ENCODE results near the gene AXDND1.
"Not testable (repeated sequence)": the region's sequence is repeated elsewhere in the genome, so short reads cannot be mapped to it uniquely, and the experiment has no call there.

The AXDND1 gene, protein sequence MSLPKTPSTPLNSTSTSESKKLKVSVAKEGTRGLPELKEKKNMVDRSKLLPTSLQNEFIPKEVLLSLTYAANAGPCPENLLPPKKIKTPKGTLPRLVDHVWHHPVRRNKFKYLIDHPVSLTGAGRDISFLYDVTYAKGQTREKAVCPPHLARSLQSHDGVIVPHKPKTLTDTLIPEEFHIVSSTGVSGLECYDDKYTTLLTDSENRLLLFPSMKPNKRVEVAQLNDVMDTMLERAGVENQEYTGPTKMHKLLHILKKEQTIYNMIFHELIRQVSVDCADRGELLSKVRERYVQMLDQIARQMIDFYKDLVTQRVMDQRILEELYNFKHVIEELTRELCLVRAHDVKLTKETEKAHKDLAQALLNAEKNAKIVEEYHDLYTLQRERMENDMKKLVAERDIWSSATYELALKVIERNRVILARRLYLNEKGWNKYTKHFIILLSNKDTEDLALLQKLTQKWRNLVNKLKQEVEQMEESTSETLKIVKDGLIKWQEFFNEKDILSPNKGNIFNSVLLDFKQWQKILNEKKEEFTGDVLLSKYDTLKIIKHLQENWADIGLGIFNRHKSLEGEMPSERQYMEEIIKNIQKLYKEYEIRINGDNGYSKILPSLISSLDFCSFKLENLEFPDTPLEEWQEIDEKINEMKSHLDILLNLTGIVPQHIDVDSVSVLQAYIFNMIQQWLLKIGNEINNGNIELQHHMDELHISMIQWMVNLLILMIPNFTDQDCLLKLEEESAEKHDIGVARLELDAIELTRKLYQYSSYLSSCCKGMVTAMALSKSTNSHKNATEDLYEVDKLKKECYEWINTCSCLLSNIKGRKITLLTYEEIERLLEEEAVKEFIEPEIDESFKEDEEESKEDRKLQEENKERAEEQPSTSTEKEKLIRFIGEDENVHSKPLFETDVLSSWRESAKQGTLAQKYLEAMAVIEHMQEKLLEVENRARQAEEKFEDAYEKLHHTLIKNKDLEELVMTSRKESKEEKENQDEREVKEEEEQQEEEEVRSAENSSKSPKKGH

DNA sequence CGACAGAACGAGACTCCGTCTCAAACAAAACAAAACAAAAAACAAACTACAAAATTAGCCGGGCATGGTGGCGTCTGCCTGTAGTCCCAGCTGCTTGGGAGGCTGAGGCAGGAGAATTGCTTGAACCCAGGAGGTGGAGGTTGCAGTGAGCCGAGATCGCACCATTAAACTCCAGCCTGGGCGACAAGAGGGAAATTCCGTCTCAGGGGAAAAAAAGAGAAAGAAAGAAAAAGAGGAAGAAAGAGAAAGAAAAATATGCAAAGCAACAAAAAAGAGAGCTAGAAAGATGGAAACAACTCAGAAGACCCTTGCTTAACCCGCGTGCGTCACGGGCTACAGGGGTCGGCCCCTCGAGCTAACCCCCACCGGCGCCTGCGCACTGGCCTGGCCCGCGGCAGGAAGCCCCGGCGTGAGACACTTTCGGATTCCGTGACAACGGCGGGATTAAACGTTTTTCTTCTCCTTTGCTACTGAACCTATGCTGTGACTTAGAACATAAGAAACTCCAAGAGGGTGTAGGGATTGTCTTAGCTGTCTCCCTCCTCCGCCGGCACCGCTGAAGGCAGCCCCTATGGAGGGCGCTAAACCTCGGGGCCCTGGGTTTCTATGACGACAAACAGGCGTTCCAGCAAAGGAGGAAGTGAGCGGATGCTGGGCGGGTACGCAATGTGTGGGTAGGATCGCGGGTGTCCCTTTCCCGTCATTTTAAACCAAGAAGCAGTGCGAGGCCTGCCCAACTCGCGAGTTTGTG, at the start of gene AXDND1:
Gene AXDND1, plus strand, starts transcription at position 630 of the 751 bp plus-strand sequence. CDS start 539 bp downstream, outside the sequence.
- DNase-seq (ENCODE audit: low read depth in 2 of 2) = peak; percentile 68 to 76

DNA sequence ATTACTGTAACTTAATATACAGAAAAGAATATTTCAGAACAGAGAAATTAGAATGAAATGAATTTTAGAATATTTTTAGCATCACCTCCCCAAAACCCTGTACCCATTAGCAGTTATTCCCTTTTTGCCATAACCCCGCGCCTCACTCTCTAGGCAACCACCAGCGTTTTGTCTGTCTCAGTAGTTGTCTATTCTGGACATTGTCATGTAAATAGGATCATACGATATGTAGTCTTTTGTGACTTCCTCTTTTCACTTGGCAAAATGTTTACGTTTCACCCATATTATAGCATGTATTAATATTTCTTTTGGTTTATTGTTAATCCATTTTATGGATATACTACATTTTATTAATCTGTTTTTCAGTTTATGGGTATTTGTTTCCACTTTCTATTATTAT, 47.3 kb upstream of the AXDND1 start:
- no peak for DNase-seq (ENCODE audit: low read depth in 2 of 2)

DNA sequence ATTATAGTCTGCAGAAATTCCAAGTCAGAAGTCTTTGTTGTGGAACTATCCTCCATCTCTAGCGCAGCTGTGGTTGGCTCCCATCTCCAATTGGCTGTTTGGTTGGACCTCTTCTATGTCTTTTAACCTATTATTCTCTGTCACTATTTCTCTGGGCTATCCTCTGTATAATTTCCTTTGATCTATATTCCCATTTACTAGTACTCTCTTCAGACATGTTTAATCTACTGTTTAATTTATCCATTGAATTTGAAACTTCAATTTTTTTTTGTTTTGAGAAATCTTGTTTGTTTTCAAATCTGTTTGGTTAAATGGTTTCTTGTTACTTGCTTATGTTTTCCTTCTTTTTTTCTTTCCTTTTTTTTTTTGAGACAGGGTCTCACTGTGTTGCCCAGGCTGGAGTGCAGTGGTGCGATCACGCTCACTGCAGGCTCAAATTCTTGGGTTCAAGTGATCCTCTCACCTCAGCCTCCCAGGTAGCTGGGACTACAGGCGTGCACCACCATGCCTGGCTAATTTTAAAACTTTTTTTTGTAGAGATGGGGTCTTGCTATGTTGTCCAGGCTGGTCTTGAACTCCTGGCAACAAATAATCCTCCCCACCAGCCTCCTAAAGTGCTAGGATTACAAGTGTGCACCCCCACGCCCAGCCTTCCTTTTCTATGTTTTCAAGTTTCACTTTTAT, 44.1 kb upstream of the AXDND1 start:
- DNase-seq (ENCODE audit: low read depth in 2 of 2) = no peak

DNA sequence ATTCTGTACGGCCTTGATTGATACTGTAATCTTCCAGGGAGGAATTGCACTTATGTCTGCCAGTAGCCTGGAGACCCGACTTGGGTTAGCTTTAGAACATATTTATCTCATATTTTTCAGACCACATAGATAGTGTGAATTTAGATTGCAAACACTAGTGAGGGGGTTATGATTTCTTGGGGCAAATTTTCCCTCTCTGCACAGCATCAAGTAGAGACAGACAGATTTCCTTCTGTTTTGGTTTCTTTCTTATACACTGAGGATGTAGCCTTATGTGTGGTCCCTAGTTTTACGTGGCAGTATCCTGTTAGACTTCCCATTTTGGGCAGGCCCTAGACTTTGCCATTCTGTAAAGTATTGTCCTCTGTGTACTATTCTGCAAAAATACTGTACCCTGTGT, 43.2 kb upstream of the AXDND1 start:
- no peak for DNase-seq (ENCODE audit: low read depth in 2 of 2)

DNA sequence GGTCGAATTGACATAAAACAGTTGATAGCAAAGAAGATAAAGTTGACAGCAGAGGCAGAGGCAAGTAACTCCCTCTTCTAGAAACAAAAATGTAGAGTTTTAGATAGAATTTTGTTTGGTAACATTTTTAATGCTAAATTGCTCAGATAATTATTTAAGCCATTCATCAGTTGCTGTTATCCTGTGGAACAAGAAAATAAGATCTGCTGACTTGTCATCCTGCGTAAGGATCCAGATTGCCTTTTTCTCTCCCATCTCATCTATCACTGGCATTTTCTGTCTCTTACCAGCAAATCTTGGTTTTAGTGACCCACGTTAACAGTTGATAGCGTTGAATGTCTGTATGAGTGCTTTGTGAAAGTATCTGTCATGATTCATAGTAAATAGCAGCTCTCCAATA, 42.3 kb upstream of the AXDND1 start:
- no peak for DNase-seq (ENCODE audit: low read depth in 2 of 2)

DNA sequence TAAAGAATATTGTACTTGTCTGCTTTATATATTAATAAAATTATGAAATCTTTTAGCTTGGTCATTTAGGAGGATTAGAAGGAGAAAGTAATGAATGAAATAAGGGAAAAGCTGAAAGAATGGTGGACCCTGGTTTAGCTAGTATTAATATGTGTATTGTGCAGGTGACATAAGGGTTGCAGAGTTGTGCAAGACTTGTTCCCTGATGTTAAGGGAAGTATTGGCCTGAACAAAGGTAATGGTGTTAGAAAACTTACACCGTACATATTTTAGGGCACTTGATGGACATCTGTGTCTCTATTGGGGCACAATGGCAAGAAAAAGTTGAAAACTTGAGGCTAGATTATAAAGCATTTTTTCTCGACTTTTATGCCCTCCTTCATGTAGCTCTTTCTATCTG, 39.9 kb upstream of the AXDND1 start:
- DNase-seq (ENCODE audit: low read depth in 2 of 2) = no peak

DNA sequence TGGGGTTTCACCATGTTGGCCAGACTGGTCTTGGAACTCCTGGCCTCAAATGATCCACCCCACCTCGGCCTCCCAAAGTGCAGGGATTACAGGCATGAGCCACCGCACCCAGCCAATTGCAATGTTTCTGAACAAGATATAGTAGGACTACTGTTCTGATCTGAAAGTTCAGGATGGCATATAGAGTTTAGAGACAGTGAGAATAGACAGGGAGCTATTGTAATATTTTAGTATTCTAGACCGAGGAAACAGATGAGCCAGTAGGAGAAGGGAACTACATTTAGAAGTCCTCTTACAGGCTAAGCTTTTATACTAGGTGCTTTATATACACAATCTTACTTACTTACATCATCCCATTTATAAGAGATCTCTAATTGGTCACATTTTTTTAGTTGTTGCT, 39.0 kb upstream of the AXDND1 start:
- no peak for DNase-seq (ENCODE audit: low read depth in 2 of 2)

DNA sequence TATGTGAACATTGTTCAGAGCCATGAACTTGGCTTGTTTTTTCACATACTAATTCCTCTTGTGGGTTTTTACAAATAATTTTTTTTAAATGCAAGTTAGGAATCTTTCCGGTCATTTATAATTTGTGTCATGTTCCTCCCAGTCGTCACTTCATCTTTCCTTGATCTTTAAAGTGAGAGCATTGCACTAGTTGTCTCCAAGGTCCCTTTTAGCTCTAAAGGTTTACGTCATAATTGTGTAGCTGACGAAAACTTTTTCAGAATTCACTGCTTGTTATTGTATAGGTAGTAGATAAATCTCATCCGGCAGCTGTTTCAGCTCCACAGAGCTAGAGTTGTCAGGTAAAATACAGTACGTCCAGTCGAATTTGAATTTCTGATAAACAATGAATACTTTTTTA, 38.6 kb upstream of the AXDND1 start:
- no peak for DNase-seq (ENCODE audit: low read depth in 2 of 2)

DNA sequence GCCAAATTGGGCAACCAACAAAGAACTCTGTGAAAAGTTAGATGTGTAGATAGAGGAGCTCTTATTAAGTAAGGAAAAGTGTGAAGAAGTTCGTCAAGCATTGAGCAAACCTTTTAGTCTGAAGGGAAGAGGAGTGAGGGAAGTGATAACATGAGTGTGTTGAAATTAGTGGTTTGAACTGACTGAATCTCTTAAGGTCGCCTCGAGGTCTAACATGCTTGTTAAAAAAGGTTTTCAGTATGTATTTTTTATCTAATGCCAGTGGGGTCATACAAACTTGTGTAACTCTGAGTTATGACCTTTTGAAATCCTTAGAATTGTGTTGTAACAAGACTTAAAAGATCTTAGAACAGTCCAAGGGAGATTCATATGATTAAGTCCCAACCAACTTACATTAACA, 38.1 kb upstream of the AXDND1 start:
- no peak for DNase-seq (ENCODE audit: low read depth in 2 of 2)

DNA sequence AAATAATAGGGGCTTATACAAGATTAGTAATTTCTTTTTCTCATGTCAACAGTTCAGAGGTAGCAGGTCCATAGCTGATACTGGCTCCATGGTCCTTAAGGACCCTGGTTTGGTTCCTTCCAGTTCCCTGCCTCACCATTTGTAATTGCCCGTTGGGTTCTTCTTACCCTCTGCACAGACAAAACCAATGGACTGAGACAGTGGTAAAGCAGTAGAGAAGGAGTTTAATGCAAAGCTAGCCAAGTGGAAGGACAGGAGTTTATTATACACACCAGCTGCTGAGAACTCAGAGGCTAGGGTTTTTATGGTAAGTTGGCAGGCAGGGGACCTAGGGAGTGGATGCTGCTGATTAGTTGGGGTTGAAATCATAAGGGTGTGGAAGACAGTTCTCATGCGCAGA, 35.9 kb upstream of the AXDND1 start:
- no peak for DNase-seq (ENCODE audit: low read depth in 2 of 2)

DNA sequence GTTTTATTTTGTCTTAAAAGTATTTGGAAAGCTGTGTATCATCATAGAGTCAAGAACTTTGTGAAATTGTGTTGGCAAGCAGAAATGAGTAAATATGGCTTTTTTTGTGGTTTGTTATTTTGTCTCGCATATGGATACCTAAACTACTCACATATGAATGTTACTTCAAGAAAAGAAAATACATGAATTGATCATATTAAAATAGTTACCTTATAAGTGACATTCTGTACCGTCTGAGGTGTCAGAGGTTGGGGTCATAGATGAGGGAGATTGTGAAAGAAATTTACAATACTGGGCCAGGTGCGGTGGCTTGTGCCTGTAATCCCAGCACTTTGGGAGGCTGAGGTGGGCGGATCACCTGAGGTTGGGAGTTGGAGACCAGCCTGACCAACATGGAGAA, 31.3 kb upstream of the AXDND1 start:
- no peak for DNase-seq (ENCODE audit: low read depth in 2 of 2)

DNA sequence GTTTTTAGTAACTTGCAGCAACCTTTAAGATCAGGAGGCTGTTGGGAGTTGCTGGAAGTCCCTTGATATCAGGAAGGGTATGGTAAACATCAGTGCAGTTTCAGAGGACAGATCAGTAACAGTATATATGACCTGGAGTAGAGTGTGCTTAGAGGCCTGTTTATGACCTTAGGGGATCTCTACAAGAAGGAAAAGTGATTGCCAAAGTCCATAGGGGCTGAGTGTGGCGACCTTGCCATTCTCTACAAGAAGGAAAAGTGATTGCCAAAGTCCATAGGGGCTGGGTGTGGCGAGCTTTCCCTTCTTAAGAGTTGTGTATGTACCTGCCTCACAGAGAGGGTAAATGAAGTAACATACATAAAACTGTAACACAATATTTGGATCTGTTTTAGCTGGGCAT, 28.5 kb upstream of the AXDND1 start:
- DNase-seq (ENCODE audit: low read depth in 2 of 2) = no peak

DNA sequence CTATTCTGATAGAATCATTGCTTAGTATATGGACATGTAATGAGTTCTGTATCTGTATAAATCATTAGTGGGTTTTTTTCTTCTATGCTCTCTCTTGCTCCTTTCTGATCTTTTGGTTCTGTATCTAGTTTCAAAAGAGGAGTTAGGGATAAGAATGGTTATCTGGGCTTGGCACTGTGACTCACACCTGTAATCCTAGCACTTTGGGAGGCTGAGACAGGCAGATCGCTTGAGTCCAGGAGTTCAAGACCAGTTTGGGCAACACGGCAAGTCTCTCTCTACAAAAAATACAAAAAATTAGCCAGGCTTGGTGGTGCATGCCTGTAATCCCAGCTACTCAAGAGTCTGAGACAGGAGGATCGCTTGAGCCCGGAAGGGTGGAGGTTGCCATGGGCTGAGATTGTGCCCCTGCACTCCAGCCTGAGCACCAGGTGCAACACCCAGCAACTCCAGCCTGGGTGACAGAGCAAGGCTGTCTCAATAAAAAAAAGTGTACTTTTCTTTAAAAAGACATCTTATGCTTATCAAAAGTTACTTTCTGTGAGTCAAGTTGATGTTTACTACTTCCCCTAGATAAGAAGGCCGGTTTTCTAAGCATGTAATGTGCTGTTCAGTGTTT, 27.7 kb upstream of the AXDND1 start:
- DNase-seq (ENCODE audit: low read depth in 2 of 2) = no peak

DNA sequence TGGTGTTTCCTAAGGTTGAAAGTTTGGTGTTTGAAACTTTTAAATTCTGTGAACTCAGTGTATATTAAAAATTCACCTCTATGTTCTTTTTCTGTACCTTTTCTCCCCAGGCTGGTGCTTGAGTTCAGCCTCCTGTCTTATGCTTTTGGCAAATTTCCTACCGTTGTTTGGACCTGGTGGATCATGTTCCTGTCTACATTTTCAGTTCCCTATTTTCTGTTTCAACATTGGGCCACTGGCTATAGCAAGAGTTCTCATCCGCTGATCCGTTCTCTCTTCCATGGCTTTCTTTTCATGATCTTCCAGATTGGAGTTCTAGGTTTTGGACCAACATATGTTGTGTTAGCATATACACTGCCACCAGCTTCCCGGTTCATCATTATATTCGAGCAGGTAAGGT, 24.9 kb upstream of the AXDND1 start:
- DNase-seq (ENCODE audit: low read depth in 2 of 2) = no peak

DNA sequence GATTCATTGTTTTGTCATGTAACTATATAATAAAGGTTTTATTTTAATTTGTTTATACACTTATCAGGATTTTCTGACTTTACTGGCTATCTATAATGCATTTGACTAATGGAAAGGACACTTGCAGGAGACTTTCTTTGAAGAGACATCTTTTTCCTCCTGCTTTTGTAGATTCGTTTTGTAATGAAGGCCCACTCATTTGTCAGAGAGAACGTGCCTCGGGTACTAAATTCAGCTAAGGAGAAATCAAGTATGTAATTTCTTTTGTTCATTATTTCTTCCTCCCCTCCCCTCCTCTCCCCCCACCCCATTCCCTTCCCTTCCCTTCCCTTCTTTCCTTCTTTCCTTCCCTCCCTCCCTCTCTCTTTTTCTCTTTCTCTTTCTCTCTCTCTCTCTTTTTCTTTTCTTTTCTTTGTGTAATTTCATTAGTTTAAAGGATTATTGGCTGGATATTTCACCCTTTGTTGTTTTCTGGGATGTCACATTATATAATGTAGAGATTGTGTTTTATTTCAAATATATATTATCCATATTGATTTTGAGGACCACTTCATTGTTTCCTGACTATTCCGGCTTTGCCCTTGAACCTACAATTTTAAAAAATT, 23.7 kb upstream of the AXDND1 start:
- DNase-seq (ENCODE audit: low read depth in 2 of 2) = no peak

DNA sequence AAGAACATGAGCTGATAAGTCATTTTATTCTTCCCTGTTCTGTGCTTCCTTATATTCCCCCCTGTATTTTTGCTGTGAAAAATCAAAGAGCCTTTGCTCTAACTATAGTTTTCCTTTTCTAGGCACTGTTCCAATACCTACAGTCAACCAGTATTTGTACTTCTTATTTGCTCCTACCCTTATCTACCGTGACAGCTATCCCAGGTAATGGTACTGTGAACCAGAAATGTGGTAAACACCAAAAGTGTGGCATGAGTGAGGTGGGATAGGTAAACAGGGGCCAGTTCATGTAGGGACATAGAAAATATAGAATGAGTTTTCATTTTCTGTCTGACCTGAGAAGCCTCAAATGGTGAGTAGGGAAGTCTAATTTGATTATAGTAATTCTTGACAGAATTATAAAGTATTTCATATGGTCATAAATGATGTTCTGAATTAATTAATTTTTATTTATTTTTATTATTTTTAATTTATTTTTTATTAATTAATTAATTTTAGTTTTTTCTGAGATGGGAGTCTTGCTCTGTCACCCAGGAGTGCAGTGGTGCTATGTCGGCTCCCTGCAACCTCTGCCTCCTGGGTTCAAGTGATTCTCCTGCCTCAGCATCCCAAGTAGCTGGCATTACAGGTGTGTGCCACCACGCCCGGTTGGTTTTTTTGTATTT, 22.9 kb upstream of the AXDND1 start:
- no peak for DNase-seq (ENCODE audit: low read depth in 2 of 2)

DNA sequence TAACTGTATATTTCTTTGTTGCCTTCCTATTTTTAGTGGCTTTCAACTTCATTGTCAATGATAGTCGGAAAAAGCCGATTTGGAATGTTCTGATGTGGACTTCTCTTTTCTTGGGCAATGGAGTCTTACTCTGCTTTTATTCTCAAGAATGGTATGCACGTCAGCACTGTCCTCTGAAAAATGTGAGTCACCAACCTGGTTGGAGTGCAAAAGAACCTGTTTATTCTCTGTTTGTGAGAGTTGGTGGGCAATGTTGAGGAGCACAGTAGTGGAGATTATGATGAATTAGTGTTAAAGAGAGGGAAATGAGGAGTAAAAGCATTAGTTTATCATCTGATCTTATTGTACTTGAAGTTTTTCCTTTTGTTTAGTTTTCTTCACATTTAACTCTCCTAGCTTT, 14.5 kb upstream of the AXDND1 start:
- DNase-seq (ENCODE audit: low read depth in 2 of 2) = no peak

DNA sequence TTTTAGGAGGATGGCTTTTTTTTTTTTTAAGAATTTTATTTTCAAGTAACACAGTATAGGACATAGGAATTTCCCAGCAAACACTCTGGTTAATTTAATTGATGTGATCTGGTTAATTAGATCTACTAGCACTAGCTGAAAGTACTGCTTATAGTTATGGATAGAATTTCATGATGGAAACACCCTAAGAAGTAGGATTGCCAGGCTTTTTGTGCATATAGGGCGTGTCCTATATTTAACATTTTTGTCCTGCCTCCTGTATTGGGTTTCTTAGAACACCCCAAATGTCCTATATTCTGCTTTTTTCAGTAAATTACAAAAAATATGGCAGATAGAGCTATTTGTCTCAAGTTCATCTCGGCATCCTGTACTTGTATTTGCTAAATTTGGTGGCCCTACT, 13.5 kb upstream of the AXDND1 start:
- no peak for DNase-seq (ENCODE audit: low read depth in 2 of 2)

DNA sequence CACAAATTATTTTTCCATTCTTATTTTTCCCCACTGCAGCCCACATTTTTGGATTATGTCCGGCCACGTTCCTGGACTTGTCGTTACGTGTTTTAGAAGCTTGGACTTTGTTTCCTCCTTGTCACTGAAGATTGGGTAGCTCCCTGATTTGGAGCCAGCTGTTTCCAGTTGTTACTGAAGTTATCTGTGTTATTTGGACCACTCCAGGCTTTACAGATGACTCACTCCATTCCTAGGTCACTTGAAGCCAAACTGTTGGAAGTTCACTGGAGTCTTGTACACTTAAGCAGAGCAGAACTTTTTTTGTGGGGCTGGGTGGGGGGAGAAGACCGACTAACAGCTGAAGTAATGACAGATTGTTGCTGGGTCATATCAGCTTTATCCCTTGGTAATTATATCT, 12.2 kb upstream of the AXDND1 start:
- no peak for DNase-seq (ENCODE audit: low read depth in 2 of 2)

DNA sequence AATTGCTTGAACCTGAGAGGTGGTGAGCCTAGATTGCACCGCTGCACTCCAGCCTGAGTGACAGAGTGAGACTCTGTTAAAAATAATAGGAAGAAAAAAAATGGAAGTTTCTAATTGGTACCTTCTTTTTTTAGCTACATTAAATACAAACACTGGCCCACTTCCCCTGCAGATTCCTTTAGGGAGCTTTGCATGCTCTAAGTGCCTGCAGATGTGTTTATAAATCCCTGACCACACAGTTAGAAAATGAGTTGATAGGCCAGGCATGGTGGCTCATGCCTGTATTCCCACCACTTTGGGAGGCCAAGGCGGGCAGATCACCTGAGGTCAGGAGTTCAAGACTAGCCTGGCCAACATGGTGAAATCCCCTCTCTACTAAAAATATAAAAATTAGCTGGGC, 4.1 kb upstream of the AXDND1 start:
- DNase-seq (ENCODE audit: low read depth in 2 of 2) = not testable (repeated sequence)

Measured in stimulated activated CD8-positive, alpha-beta memory T cell treated with anti-CD3 and anti-CD28 coated beads, Interleukin-7, amount 100 ng/mL, for 1 hour (primary cell).